GM21526 (cell line): Measurements from ENCODE around the gene USP24.
"Not testable (repeated sequence)": the region's sequence is repeated elsewhere in the genome, so short reads cannot be mapped to it uniquely, and the experiment has no call there.

ENCODE experiments used
- ATAC-seq: cut with Tn5 transposase; IDR thresholded peaks from one replicate; pipeline ENCODE4 v1.9.1; 2021; ENCODE audit warnings: moderate library complexity; ENCODE audit not compliant: unreplicated experiment, low FRiP score

Gene USP24

DNA sequence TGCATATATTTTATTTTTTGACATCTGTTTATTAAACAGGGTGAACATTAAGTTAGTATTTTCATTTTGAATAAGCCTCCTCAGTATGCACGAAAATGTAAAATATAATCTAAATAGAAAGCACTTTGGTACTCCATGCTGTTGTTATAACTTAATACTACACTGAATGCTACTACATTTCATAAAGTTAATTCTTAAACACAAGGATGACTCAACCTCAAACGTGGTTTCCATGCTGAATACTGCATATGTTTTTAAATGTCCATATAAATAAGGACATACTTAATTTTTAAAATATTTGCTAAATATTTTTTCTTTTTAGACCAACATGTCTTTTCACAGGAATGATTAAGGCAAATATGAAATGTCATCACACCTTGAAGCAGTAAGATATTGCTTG lies 83.9 kb downstream of the USP24 start:
- ATAC-seq = no peak

DNA sequence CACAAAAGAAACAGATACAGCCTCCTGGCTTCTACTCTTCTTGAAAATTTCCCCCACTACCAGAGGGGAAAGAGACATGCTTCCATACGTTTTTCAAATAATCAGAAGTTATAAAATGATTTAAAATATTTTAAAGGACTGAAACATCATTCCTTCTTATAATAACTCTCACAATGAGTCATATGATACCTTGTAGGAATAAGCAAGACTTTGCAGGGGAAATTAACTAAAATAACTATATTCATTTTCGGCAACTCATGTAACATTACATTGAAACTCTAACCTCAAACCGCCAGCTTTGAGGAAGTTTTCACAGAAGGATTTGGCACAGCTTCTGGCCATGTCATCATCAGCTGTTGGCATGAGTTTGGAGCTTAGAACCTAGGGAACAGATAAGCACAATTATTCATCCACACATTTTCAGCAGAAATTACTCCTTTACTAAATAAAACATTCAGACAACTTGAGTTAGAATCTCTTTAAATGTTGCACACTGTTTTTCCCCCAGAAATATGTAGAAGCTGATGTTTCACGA lies 85.9 kb downstream of the USP24 start:
- ATAC-seq = no peak

DNA sequence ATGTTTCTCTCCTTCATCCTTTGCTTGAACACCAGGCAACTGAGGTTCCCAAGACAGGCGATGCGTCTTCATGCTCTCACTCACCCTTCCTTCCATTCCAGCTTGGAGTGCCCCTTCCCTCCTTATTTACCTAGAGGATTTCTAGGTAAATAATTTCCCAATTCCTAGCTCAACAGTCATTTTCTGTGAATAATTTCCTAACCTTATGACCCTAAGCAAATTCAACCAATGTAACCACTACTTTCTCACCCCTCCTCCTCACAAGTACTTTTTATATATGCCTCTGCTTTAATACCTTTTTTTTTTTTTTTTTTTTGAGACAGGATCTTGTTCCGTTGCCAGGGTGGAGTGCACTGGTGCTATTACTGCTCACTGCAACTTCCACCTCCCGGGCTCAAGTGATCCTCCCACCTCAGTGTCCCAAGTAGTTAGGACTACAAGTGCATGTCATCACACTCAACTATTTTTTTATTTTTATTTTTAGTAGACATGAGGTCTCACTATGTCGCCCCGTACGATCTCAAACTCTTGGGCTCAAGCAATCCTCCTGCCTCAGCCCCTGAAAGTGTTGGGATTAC lies 86.7 kb downstream of the USP24 start:
- no peak for ATAC-seq

DNA sequence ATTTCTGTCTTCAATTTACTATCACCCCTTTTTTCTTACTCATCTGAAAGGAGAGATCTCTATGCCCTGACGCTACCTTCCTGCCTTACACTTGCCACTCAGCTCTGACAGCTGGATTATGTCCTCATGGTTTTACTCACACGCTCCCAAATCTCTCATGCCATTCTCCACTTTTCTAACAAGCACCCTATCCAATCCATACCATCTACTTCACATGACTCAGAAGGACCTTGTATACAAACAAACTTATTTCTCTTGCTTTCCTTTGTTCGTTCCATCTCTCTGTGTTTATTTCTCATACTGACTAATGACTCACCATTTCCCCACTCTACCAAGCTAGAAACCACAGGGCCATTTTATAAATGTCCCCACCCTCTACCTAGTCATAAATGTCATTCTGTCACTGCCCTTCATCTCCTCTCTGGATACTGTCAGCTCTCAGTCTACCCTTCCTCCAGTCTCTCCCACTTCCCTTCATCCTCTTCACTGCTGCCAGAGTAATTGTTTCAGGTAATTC lies 87.3 kb downstream of the USP24 start:
- peak; percentile 71 for ATAC-seq

DNA sequence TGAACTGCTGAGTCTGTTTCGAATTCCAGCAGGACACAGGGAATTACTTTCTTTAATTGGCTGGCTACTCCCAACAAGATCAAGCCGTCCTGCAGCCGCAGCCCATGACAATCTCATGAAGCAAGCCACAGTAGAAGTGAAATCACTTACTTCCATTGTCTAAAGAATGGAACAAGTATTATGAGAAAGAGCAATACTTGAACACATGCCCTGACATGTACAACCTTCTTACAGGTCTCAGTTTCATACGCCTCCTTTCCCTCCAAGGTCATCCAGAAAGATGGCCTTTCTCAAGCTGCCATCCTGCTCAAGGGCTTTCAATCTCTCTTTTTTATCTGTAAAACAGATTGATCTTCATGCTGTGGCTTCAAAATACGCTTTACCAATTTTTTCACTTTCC lies 90.7 kb downstream of the USP24 start:
- no peak for ATAC-seq

DNA sequence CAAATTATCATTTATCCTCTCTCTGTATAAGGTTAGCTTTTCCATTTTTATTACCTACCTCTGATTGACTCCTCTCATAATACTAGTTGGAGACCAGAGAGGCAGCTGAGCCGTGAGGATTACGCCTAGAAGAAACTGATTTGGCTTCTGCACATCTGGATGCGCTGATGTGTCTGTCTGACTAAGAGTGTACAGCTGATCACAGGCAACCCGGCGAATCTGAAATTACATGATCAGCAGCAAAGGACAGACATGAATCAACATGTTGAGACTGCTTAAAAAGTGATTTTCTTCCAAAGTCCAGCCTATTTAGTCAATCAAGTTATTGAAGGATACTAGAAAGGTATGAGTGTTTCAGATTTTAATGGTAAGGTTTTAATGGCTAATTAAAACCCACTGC lies 94.6 kb downstream of the USP24 start:
- ATAC-seq = no peak

DNA sequence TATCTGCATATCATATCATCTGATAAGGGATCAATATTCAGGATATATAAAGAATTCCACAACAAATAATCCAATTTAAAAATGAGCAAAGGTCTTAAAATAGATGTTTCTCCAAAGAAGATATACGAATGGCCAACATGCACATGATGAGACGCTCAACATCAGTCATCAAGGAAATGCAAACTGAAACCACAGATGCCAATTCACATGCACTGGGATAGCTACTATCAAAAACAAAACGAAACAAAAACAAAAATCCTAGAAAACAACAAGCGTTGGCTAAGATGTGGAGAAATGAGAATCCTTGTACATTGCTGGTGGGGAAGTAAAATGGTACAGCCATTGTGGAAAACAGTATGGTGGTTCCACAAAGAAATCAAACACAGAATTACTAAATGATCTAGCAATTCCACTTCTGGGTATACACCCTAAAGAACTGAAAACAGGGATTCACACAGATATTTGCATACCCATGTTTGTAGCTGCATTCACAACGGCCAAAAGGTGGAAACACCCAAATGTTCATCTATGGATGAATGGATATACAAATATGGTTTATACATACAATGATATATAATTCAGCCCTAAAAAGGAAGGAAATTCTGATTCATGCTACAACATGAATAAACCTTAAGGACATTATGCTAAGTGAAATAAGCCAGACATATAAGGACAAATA lies 96.4 kb downstream of the USP24 start:
- ATAC-seq = no peak

DNA sequence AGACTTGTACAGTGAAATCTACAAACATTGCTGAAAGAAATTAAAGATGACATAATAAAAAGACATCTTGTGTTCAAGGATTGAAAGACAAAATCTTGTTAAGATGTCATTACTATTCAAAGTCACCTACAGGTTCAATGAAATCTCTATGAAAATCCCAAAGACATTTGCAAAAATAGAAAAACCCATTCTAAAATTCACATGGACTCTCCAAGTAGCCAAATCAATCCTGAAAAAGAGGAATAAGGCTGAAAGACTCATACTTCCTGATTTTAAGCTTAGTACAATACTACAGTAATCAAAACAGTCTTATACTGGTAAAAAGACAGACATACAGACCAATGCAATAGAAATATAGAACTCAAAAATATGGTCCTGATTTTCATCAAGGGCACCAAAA lies 97.2 kb downstream of the USP24 start:
- no peak for ATAC-seq

DNA sequence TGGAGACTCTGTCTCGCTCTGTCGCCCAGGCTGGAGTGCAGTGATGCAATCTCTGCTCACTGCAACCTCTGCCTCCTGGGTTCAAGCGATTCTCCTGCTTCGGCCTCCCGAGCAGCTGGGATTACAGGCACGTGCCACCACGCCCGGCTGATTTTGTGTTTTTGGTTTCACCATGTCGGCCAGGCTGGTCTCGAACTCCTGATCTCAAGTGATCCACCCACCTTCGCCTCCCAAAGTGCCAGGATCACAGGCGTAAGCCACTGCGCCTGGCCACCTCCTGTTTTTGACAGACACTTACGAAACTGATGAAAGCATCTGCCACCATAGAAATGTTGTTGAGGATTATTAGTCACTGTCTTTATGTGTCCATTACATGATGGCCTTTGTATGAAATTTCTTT lies 106.2 kb downstream of the USP24 start:
- ATAC-seq = not testable (repeated sequence)

DNA sequence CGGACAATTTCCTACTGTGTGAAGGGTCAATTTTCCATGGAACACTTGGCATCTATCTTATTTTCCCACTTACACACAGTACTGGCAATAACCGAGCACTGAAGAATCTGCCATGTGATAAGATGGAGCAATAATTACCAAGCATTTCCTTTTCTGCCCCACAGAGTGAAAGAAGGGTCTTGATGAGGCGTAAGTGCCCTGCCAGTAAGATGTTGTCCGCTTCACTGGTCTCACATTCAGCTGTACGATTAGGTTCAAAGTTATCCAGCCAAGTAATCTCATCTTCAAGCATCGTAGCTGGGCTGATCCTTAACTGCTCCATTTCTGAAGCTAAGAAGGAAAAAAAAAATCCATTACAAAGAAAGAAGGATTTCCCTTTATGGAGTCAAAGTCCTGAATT lies 108.1 kb downstream of the USP24 start:
- no peak for ATAC-seq

DNA sequence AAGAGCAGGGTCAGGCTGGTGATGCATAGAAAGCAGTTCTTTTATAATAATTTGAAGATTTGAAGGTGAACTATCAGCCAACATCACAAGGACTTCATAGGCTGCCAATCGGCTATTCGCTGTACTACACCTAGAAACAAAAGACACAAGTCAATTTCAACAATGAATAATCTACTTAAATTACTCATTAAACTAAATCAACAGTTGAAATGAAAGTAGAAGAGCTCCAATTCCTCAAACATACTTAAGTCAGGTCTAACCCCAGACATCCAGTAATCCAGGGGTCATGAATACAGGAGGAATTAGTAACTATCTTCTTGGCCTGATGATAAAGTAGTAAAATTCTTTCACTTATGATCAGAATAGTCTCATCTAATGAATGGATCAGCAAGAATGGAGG lies 111.3 kb downstream of the USP24 start:
- no peak for ATAC-seq

DNA sequence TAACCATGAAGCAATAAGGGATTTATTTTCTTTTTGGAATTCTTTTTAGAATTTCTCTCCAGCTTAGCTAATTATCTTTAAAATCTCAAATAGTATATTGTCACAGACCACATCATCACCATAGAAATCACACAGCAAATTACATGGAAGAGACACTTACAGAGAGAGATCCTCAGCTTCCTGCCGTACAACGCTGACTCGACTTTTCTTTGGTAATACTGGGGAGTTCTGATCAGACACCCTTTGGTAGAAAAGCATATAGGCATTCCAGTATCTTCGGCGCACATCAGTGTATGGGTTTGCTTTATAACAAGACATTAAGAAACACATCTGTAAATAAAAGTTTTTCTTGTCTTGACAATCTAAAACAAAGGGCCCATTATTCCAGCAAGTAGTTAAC lies 120.1 kb downstream of the USP24 start:
- ATAC-seq = no peak

DNA sequence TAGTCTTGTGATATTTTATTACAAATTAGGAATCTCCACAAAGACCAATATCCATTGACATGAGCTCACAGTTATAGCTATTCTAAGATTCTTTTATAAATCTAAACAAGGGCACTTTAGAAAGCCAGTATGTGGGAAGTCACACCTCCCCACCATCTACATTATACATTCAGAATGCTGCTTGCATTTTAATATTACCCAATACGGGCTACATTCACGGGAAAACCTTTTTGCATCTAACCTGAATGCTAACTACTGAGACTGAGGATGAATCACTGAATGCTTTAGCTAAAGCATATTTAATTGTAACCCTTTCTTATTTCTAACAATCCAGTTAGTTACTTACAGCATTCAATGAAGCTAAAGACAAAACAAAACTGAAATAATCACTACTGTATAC lies 122.7 kb downstream of the USP24 start:
- ATAC-seq = no peak

DNA sequence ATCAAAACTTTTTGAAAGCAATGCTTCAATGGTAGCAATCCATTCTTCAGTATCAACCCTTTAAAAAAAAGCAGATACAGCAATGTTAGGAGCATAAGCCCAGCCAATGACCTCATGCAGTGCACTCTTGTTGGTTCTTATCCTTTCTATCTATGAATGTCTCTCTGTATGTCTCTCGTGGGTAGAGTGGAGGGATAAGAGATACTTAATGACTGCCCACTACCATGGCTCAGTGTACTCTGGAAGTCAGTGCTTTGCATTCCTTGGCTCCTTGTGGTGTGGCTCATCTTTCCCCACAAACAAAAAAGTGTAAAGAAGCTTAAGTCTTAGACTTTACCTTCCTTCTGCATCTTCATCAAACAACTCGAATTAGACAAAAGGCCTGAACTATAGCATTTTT lies 125.5 kb downstream of the USP24 start:
- no peak for ATAC-seq

DNA sequence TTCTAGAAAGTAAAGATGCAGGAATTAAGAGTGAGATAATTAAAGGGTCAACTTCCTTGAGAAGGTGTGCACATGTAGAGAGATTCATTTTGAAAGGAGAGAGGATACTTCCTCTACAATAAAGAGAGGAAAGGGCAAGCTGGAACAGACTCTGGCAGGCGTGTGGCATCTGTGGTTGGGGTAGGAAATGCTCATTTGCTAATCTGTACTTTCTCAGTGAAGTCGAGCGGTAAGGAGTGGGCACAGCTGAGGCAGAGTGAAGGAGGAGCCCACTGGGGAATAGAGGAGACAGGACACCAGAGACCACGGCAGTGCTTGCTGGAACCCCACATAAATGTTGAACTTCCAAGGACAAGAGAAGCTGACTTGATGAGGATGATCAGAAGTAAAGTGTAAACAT lies 126.8 kb downstream of the USP24 start:
- ATAC-seq = no peak

DNA sequence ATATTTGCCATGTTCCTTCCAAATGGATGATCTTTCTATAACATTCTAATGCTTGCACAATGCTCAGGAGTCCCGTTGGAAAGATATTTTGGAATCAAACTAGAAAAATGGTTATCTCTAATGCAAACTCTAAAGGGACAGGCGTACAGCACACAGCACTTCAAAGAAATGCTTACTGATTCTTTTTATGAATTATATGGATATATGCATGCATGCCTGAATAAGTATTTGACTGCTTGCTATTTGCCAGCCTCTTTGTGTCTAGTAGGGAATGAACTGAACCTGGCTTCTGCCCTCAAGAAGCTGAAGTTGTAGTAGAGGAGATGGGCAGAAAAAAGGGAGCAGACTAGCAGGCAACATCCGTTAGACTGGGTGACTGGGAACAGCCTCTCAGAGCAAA lies 127.7 kb downstream of the USP24 start:
- no peak for ATAC-seq

DNA sequence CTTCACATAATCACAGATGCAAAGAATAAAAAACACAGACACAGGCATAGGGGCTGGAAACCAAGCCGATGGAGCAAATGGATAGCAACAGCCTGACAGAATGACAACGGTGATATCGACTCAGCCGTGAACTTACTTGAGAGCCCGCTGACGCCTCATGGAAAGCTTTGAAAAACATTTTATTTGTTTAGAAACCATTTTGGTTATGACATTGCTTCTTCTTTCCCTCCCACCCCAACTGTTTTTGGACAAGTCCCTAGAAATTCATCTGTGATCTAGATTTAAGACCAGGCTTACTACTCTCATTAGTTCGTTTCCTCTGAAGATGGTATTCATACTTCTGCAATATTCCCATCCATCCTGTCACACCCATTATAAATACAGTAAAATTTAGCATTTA lies 130.9 kb downstream of the USP24 start:
- ATAC-seq = no peak

DNA sequence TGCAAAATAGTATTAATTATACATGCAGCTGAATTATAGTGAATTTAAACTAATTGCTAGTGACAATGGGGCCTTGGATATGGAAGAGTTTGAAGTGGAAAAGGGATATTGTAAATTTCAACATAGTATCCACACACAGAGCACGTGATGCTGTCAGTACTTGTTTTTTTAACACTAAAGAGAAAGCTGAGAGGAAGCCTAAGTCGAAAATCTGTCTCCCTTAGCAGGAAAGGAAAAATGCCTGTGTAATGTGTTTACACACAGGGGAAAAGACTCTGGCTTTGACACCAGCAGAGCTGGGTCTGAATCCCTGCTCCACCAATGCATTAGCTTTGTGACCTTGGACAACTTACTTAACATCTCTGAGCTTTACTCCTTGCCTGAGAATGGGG lies 133.3 kb downstream of the USP24 start:
- ATAC-seq = no peak

DNA sequence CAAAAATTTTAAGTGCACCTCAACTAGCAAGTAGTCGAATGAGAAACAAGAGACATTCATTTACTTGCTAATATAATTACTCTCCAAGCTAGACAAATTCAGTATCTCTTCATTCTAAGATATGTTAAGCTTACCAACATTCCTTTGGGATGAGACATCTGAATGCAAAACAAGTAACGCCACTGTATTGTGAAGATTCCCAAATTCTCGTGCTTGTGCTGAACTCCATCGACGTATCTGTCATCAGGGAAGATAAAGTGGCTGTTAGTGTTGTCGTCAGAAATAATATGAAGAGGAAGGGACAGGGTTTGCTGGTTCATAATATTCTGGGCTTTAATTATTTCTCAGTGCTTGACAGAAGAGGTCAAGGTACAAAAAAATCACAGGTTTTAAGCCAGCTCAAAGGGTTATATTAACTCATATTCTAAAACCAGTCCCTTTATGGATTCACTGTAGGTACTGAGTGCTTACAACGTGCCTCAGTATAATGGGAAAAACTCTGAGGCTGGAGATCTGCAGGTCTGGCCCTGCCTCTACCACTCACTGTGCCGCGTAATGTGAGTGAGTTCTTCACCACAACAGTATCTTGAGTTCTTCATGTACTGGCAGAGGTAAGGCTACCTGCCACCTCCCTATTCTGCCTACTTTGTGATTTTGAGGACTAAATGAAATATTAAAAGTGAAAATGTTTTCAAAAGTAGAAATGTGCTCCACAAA lies 133.8 kb downstream of the USP24 start:
- no peak for ATAC-seq

DNA sequence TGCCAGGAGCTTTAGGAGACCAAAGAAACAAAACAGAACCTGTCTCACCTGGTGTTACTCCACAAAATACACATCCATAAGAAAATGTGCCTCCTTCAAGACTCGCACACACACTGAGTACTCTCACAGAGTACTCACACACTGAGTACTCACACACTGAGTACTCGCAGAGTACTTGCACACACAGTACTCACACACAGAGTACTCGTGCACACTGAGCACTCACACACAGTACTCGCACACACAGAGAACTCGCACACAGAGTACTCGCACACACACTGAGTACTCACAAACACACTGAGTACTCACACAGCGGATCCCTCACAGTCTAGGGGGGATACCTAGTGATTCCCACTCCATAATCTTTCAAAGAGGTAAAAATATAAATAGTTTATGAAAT lies 135.5 kb downstream of the USP24 start:
- no peak for ATAC-seq

DNA sequence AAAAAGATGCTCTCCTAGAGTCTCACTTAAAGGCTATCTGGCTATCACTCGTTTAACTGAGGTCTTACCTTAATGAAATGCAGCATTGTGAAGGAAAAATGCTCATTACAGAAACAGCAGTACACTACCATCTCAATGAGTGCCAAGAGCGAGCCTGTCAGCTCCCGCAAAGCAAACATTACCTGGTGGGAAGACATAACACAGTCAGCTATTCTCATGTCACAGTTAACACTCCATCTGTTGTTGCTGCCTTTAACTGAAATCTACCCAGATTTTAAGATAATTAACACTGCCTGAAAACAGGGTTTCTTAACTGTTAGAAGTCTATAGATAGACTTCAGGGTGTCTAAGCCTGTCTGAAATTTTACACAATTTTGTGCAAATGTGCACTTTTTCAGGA lies 136.7 kb downstream of the USP24 start:
- no peak for ATAC-seq

DNA sequence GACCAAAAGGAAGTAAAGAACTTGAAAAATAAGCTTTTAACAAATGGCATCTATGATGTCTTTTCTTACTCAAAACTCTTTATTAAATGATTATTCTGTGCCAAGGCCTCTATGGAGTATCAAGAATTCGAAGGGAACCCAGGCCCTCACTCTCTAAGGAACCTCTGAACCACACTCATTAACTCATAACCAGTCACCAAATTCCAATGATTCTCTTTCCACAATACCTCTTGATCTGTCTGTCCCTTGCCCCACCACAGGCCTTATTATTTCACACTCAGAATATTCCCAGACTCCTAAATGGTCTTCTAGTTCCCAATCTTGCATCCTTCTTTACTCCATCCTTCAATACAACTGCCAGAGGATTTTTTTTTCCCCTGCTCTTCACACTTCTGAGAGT lies 138.8 kb downstream of the USP24 start:
- no peak for ATAC-seq
